Hepatocyte (in vitro differentiated cells): ENCODE results near the gene SHROOM3. TPM values are rescaled to one million over a fixed set of nuclear protein-coding genes. Genes with fewer than 3 reads are reported as not detected.

Experiments used
- DNase-seq: peaks from one replicate; pipeline ENCODE4 v3.0.0-alpha.2; 2016; ENCODE audit warnings: low spot score
- H2AFZ ChIP-seq: fragments of 200-600 bp; sonication (generic); 2 replicates; pipeline ENCODE4 v1.6.0; 2016; ENCODE audit warnings: antibody characterized with exemption, mild to moderate bottlenecking
- H3K27ac ChIP-seq: fragments of 200-600 bp; sonication (generic); 2 replicates; pipeline ENCODE4 v1.5.1; 2016; ENCODE audit warnings: mild to moderate bottlenecking
- H3K27me3 ChIP-seq: fragments of 200-600 bp; sonication (generic); 2 replicates; pipeline ENCODE4 v1.6.1; 2016
- H3K36me3 ChIP-seq: fragments of 200-600 bp; sonication (generic); replicated peaks from 2 replicates; pipeline ENCODE4 v1.5.1; 2016; ENCODE audit warnings: low read depth; ENCODE audit not compliant: insufficient read depth
- H3K4me1 ChIP-seq: fragments of 200-600 bp; sonication (generic); 2 replicates; pipeline ENCODE4 v1.5.1; 2016; ENCODE audit warnings: mild to moderate bottlenecking, moderate library complexity; ENCODE audit not compliant: insufficient read depth
- H3K4me2 ChIP-seq: fragments of 200-600 bp; sonication (generic); 2 replicates; pipeline ENCODE4 v1.6.0; 2016
- H3K4me3 ChIP-seq: fragments of 200-600 bp; sonication (generic); 2 replicates; pipeline ENCODE4 v1.5.1; 2016; ENCODE audit warnings: mild to moderate bottlenecking
- H3K79me2 ChIP-seq: fragments of 200-600 bp; sonication (generic); 2 replicates; pipeline ENCODE4 v1.6.0; 2017; ENCODE audit warnings: mild to moderate bottlenecking
- H3K9me2 ChIP-seq: fragments of 200-600 bp; sonication (generic); replicated peaks from 2 replicates; pipeline ENCODE4 v1.6.0; 2017; ENCODE audit warnings: mild to moderate bottlenecking; ENCODE audit not compliant: insufficient read depth
- H3K9me3 ChIP-seq: fragments of 200-600 bp; sonication (generic); 2 replicates; pipeline ENCODE4 v1.5.1; 2016; ENCODE audit warnings: low read depth, mild to moderate bottlenecking
- H4K20me1 ChIP-seq: fragments of 200-600 bp; sonication (generic); 2 replicates; pipeline ENCODE4 v1.6.0; 2016; ENCODE audit warnings: mild to moderate bottlenecking; ENCODE audit not compliant: insufficient read depth, poor library complexity, severe bottlenecking
- EZH2 ChIP-seq: fragments of 200-600 bp; sonication (generic); IDR thresholded peaks from 2 replicates; pipeline ENCODE4 v1.6.1; 2016; ENCODE audit warnings: antibody characterized with exemption, mild to moderate bottlenecking, borderline replicate concordance
- EZH2phosphoT487 ChIP-seq: fragments of 200-600 bp; sonication (generic); IDR thresholded peaks from one replicate; pipeline ENCODE4 v1.6.1; 2018; ENCODE audit warnings: antibody characterized with exemption, mild to moderate bottlenecking, low read depth, moderate library complexity; ENCODE audit not compliant: unreplicated experiment, severe bottlenecking
- WGBS: methylation state at CpG from one replicate; pipeline ENCODE4 v1.1.6; 2016; ENCODE audit warnings: low lambda C conversion rate; ENCODE audit errors: missing lambda C conversion rate; 5-methylcytosine and 5-hydroxymethylcytosine counted together
- polyA plus RNA-seq: library from polyadenylated mRNA; unstranded; fragments of >200 nt; fragmentation: Nextera tagmentation; extraction: Ambion mirVana; gene quantifications from 2 replicates; pipeline ENCODE4 v1.2.1, GENCODE V29; 2016
- total RNA-seq: library from RNA; depleted of rRNA; stranded (reverse); fragments of >200 nt; gene quantifications from 2 replicates; pipeline ENCODE4 v1.2.3, GENCODE V29; 2014
- TF ChIP-seq, protein P1 (sequence below): fragments of 200-600 bp; sonication (generic); IDR thresholded peaks from 2 replicates; pipeline ENCODE4 v1.5.1; 2016; ENCODE audit warnings: antibody characterized with exemption, mild to moderate bottlenecking; ENCODE audit not compliant: poor library complexity

SHROOM3 gene
- total and polyA plus RNA-seq, 2 experiments from 2014 or later: 35.0 to 63.1 TPM

DNA sequence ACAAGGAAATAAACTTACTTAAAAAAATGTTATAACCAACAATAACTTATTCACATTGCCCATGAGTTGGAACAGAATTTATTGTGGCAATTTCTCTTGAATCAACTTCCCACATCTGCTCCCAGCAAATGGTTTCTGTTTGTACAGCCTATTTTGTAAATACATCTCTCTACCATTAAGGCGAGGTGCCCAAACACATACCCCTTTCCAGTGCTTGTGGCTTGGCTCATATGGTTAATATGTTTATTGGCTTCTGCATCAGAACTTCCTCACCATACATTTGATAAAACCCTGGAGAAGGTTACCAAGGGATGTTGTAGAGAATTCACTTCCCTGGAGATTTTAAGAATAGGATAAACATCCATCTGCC lies 255.9 kb downstream of the SHROOM3 start:
- Histone ChIP-seq H3K36me3 (no peaks in the 10 kb centered on the region), H2AFZ (no peak overlapping the region), H3K4me2 (peak overlapping the region; percentile 91), H4K20me1 (no peaks in the 10 kb centered on the region), H3K9me3 (no peaks in the 10 kb centered on the region), H3K27ac (peak overlapping the region; percentile 90), H3K79me2 (peaks cover 71% of the 10 kb centered on the region), H3K27me3 (no peaks in the 10 kb centered on the region), H3K4me1 (peaks cover 33% of the 10 kb centered on the region), H3K9me2 (no peaks in the 10 kb centered on the region), H3K4me3 (peak overlapping the region; percentile 37)
- DNase-seq: no peak
- TF ChIP-seq EZH2phosphoT487 (no peak), EZH2 (no peak)
- TF ChIP-seq, protein P1, sequence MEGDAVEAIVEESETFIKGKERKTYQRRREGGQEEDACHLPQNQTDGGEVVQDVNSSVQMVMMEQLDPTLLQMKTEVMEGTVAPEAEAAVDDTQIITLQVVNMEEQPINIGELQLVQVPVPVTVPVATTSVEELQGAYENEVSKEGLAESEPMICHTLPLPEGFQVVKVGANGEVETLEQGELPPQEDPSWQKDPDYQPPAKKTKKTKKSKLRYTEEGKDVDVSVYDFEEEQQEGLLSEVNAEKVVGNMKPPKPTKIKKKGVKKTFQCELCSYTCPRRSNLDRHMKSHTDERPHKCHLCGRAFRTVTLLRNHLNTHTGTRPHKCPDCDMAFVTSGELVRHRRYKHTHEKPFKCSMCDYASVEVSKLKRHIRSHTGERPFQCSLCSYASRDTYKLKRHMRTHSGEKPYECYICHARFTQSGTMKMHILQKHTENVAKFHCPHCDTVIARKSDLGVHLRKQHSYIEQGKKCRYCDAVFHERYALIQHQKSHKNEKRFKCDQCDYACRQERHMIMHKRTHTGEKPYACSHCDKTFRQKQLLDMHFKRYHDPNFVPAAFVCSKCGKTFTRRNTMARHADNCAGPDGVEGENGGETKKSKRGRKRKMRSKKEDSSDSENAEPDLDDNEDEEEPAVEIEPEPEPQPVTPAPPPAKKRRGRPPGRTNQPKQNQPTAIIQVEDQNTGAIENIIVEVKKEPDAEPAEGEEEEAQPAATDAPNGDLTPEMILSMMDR: no peak
- 33% methylated on average over 1 of the region's 1 CpG for WGBS

DNA sequence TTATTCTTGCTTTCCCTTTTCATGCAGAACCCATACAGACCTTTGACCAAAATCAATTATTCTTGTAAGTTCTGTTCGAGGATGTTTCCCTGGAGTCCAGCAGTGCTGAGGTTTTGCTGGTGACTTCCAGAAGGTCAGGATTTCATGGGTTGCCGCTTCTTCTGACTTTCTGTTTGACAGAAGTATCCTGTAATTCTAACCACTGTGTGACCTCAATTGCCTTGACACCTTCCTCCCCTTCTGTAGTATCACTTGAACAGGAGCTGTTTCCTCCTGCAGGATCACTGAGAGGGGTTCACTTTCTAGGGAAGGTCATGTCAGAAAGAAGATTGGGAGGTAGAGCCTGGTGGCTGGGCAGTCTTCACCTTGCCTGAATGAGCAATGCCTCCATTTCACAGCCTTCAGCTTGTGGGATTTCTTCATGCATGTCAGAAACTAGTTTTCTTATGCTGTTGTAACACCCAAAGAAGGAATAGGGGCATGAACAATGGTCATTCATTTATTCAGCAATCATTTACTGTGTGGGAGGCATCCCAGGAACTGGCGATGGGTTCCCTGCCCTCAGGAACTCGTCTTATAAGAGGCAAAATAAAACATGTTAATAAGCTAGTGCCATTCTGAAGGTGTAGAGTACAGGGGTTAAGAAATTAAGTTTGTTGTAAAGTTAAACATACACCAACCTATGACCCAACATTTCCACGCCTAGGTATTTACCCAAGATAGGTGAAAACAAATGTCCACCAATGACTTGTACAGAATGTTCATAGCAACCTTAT lies 257.0 kb downstream of the SHROOM3 start:
- Histone ChIP-seq H3K4me2 (peak overlapping the region; percentile 91), H3K4me3 (no peak overlapping the region), H4K20me1 (no peaks in the 10 kb centered on the region), H2AFZ (no peak overlapping the region), H3K79me2 (peaks cover 72% of the 10 kb centered on the region), H3K9me3 (no peaks in the 10 kb centered on the region), H3K9me2 (no peaks in the 10 kb centered on the region), H3K36me3 (no peaks in the 10 kb centered on the region), H3K4me1 (peaks cover 41% of the 10 kb centered on the region), H3K27me3 (no peaks in the 10 kb centered on the region), H3K27ac (peak overlapping the region; percentile 90)
- WGBS: 66% methylated on average over 5 of the region's 5 CpGs
- no peak for DNase-seq
- no peak for TF ChIP-seq EZH2phosphoT487
- TF ChIP-seq EZH2: no peak
- TF ChIP-seq, protein P1: no peak

DNA sequence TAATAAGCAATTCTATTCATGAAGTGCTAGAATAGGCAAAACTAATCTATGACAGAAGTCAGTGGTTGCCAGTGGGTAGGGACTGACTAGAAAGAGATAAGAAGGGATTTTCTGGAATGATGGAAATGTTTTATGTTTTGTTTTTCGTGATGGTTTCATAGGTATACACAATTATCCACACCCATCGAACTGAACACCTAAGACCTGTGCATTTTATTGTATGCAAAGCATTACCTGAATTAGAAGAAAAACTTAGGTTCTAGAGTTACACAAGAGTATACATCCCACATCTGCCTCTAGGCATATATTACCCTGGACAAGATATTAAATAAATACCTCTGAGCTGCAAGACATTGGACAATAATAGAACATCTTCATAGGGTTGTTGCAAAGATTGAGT lies 257.7 kb downstream of the SHROOM3 start:
- Histone ChIP-seq H3K9me2 (no peaks in the 10 kb centered on the region), H3K27ac (peak overlapping the region; percentile 90), H3K4me2 (no peak overlapping the region), H3K9me3 (no peaks in the 10 kb centered on the region), H3K79me2 (peaks cover 80% of the 10 kb centered on the region), H4K20me1 (peaks cover 3% of the 10 kb centered on the region), H2AFZ (no peak overlapping the region), H3K4me1 (peaks cover 38% of the 10 kb centered on the region), H3K36me3 (no peaks in the 10 kb centered on the region), H3K4me3 (no peak overlapping the region), H3K27me3 (no peaks in the 10 kb centered on the region)
- WGBS: 93% methylated on average over 2 of the region's 2 CpGs
- no peak for DNase-seq
- no peak for TF ChIP-seq EZH2phosphoT487

DNA sequence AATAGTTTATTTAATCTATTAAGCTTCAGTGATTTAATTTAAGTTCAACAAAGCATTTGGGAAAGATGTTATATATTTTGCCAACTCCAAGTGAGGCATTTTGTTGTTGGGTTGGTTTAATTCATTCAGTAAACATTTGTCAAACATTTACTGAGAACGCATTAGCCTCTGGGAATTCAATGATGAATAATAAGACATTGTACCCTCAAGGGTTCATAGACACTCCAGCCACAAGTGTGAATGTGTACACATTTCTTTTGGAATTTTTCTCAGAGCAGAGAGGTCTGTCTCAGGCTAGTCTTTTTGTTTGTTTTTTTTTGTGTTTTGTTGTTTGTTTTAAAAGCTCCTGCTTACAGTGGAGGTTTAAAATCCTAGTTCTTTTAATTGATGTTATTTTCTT lies 259.0 kb downstream of the SHROOM3 start:
- DNase-seq: no peak
- H3K4me3 ChIP-seq: no peak overlapping the region
- no peaks in the 10 kb centered on the region for H3K9me3 ChIP-seq
- H3K4me1 ChIP-seq: peaks cover 39% of the 10 kb centered on the region
- TF ChIP-seq, protein P1: no peak
- TF ChIP-seq EZH2phosphoT487 (no peak), EZH2 (no peak)
- H3K4me2 ChIP-seq: no peak overlapping the region
- H3K27ac ChIP-seq: peak overlapping the region; percentile 41
- no peaks in the 10 kb centered on the region for H3K36me3 ChIP-seq
- 61% methylated on average over 1 of the region's 1 CpG for WGBS
- H4K20me1 ChIP-seq: peaks cover 3% of the 10 kb centered on the region
- H3K9me2 ChIP-seq: no peaks in the 10 kb centered on the region
- H2AFZ ChIP-seq: no peak overlapping the region
- H3K79me2 ChIP-seq: peaks cover 93% of the 10 kb centered on the region
- H3K27me3 ChIP-seq: no peaks in the 10 kb centered on the region
